ENCODE results near the gene UNC13A. TPM values are rescaled to one million over a fixed set of nuclear protein-coding genes. Genes with fewer than 3 reads are reported as not detected.

UNC13A gene
- polyA plus RNA-seq, 1 of the 3 experiments (the other 2 are of a cell fraction), result 0.38 TPM

DNA sequence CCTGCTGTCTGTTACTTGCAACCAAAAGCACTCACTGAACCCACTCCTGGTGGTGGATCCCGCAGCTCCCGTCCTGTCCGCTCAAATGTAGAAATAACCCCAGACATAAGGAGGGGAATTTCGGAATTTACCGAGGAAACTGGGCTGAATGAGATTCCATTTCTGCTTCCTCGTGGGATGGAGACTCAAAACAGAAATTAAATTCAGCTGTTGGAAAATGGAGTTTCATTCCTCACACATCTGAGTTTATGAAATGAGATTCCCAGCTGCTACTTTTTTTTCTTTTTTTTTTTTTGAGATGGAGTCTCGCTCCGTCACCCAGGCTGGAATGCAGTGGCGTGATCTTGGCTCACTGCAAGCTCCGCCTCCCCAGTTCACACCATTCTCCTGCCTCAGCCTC is 88.4 kb downstream of the UNC13A start (continued):
- TF ChIP-seq, protein P1, sequence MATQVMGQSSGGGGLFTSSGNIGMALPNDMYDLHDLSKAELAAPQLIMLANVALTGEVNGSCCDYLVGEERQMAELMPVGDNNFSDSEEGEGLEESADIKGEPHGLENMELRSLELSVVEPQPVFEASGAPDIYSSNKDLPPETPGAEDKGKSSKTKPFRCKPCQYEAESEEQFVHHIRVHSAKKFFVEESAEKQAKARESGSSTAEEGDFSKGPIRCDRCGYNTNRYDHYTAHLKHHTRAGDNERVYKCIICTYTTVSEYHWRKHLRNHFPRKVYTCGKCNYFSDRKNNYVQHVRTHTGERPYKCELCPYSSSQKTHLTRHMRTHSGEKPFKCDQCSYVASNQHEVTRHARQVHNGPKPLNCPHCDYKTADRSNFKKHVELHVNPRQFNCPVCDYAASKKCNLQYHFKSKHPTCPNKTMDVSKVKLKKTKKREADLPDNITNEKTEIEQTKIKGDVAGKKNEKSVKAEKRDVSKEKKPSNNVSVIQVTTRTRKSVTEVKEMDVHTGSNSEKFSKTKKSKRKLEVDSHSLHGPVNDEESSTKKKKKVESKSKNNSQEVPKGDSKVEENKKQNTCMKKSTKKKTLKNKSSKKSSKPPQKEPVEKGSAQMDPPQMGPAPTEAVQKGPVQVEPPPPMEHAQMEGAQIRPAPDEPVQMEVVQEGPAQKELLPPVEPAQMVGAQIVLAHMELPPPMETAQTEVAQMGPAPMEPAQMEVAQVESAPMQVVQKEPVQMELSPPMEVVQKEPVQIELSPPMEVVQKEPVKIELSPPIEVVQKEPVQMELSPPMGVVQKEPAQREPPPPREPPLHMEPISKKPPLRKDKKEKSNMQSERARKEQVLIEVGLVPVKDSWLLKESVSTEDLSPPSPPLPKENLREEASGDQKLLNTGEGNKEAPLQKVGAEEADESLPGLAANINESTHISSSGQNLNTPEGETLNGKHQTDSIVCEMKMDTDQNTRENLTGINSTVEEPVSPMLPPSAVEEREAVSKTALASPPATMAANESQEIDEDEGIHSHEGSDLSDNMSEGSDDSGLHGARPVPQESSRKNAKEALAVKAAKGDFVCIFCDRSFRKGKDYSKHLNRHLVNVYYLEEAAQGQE (IDR thresholded peaks at IDR 0.05; ENCODE audit: low read depth, low read length), result no peak
- no peak for TF ChIP-seq SMC3 (IDR thresholded peaks at IDR 0.05; ENCODE audit: low read depth, low read length)
- no peak for TF ChIP-seq GABPA (IDR thresholded peaks at IDR 0.05; ENCODE audit: low read depth)

DNA sequence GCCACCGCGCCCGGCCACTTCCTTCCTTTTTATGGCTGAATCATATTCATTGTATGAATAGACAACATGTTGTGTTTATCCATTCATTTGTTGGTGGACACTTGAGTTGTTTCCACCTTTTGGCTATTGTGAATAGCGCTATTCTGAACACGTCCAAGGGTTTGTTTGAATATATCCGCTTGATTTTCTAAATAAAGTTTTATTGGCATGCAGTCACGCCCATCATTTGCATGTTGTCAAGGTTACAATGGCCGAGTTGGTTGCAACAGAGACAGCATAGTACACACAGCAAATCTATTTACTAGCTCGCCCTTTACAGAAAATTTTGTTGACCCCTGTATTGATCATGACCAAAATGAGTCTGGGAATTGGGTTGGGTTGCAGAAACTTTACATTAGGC is 89.2 kb downstream of the UNC13A start:
- CTCF ChIA-PET, result interaction anchor here (0.6 to 1.0 kb wide), 2 partner anchors 60 to 88 kb away, joined by 3 read pairs; no protein-coding TSS in a partner anchor
- no peak overlapping the region for H3K27ac ChIP-seq (ENCODE audit: low read depth in 2 of 2, low read length in 1 of 2)
- 78% methylated on average over 9 of the region's 9 CpGs for WGBS (ENCODE audit: low lambda C conversion rate)
- no peak for TF ChIP-seq ELF1 (IDR thresholded peaks at IDR 0.05)
- TF ChIP-seq, protein P2, sequence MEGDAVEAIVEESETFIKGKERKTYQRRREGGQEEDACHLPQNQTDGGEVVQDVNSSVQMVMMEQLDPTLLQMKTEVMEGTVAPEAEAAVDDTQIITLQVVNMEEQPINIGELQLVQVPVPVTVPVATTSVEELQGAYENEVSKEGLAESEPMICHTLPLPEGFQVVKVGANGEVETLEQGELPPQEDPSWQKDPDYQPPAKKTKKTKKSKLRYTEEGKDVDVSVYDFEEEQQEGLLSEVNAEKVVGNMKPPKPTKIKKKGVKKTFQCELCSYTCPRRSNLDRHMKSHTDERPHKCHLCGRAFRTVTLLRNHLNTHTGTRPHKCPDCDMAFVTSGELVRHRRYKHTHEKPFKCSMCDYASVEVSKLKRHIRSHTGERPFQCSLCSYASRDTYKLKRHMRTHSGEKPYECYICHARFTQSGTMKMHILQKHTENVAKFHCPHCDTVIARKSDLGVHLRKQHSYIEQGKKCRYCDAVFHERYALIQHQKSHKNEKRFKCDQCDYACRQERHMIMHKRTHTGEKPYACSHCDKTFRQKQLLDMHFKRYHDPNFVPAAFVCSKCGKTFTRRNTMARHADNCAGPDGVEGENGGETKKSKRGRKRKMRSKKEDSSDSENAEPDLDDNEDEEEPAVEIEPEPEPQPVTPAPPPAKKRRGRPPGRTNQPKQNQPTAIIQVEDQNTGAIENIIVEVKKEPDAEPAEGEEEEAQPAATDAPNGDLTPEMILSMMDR (IDR thresholded peaks at IDR 0.05), result no peak
- no peak for TF ChIP-seq GABPA (IDR thresholded peaks at IDR 0.05; ENCODE audit: low read depth)
- no peak for TF ChIP-seq SMC3 (IDR thresholded peaks at IDR 0.05; ENCODE audit: low read depth, low read length)
- TF ChIP-seq RAD21 (IDR thresholded peaks at IDR 0.05; ENCODE audit: low read length), result no peak
- TF ChIP-seq SIN3A (IDR thresholded peaks at IDR 0.05; ENCODE audit: borderline replicate concordance, low read depth, low read length), result no peak
- no peak for TF ChIP-seq NFIC (IDR thresholded peaks at IDR 0.05; ENCODE audit: borderline replicate concordance)
- no peak for TF ChIP-seq RCOR1 (IDR thresholded peaks at IDR 0.05; ENCODE audit: low read length)
- TF ChIP-seq JUND (IDR thresholded peaks at IDR 0.05), result no peak
- TF ChIP-seq, protein P3, sequence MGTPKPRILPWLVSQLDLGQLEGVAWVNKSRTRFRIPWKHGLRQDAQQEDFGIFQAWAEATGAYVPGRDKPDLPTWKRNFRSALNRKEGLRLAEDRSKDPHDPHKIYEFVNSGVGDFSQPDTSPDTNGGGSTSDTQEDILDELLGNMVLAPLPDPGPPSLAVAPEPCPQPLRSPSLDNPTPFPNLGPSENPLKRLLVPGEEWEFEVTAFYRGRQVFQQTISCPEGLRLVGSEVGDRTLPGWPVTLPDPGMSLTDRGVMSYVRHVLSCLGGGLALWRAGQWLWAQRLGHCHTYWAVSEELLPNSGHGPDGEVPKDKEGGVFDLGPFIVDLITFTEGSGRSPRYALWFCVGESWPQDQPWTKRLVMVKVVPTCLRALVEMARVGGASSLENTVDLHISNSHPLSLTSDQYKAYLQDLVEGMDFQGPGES (IDR thresholded peaks at IDR 0.05; ENCODE audit: low read depth, low read length), result no peak
- TF ChIP-seq, protein P4, sequence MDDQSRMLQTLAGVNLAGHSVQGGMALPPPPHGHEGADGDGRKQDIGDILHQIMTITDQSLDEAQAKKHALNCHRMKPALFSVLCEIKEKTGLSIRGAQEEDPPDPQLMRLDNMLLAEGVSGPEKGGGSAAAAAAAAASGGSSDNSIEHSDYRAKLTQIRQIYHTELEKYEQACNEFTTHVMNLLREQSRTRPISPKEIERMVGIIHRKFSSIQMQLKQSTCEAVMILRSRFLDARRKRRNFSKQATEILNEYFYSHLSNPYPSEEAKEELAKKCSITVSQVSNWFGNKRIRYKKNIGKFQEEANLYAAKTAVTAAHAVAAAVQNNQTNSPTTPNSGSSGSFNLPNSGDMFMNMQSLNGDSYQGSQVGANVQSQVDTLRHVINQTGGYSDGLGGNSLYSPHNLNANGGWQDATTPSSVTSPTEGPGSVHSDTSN (IDR thresholded peaks at IDR 0.05), result no peak
- TF ChIP-seq, protein P5, sequence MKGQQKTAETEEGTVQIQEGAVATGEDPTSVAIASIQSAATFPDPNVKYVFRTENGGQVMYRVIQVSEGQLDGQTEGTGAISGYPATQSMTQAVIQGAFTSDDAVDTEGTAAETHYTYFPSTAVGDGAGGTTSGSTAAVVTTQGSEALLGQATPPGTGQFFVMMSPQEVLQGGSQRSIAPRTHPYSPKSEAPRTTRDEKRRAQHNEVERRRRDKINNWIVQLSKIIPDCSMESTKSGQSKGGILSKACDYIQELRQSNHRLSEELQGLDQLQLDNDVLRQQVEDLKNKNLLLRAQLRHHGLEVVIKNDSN (IDR thresholded peaks at IDR 0.05; ENCODE audit: borderline replicate concordance, low read depth), result no peak
- no peak for TF ChIP-seq TEAD4 (IDR thresholded peaks at IDR 0.05; ENCODE audit: borderline replicate concordance, insufficient read depth)
- TF ChIP-seq, protein P6, sequence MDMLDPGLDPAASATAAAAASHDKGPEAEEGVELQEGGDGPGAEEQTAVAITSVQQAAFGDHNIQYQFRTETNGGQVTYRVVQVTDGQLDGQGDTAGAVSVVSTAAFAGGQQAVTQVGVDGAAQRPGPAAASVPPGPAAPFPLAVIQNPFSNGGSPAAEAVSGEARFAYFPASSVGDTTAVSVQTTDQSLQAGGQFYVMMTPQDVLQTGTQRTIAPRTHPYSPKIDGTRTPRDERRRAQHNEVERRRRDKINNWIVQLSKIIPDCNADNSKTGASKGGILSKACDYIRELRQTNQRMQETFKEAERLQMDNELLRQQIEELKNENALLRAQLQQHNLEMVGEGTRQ (IDR thresholded peaks at IDR 0.05; ENCODE audit: borderline replicate concordance, low read depth, low read length), result no peak
- no peak for TF ChIP-seq RFX5 (IDR thresholded peaks at IDR 0.05; ENCODE audit: low read length)
- TF ChIP-seq MEF2A (IDR thresholded peaks at IDR 0.05; ENCODE audit: borderline replicate concordance, low read depth), result no peak
- no peak for TF ChIP-seq GATA2 (CRISPR knock-in tag; IDR thresholded peaks at IDR 0.05)
- TF ChIP-seq EZH2phosphoT487 (IDR thresholded peaks at IDR 0.05; ENCODE audit: borderline replicate concordance, low read depth), result no peak
- no peak overlapping the region for H3K4me2 ChIP-seq
- DNase-seq, result no peak
- H3K79me2 ChIP-seq (ENCODE audit: insufficient read depth), result no peaks in the 10 kb centered on the region
- no peaks in the 10 kb centered on the region for H3F3A ChIP-seq (replicated peaks; ENCODE audit: insufficient read depth)
- POLR2A ChIA-PET, result no interaction called here
- no peak overlapping the region for H3K4me3 ChIP-seq (ENCODE audit: low read depth in 2 of 2, low read length in 1 of 2)
- no peaks in the 10 kb centered on the region for H3K9me3 ChIP-seq
- no peaks in the 10 kb centered on the region for H3K36me3 ChIP-seq (replicated peaks in 1 of 2; ENCODE audit: control insufficient read depth in 1 of 2, insufficient read depth in 2 of 2, low read length in 1 of 2)
- no peak overlapping the region for H2AFZ ChIP-seq (ENCODE audit: low read depth)
- H4K20me1 ChIP-seq (ENCODE audit: insufficient read depth), result no peaks in the 10 kb centered on the region
- peaks cover 45% of the 10 kb centered on the region; the same call in 1 of the 2 replicates for H3K27me3 ChIP-seq (ENCODE audit: insufficient read depth)
- H3K9me2 ChIP-seq, result no peaks in the 10 kb centered on the region
- peaks cover 0 to 5% of the 10 kb centered on the region in 2 experiments; a peak in 1 of 4 replicates for H3K4me1 ChIP-seq (ENCODE audit: control insufficient read depth in 1 of 2, insufficient read depth in 2 of 2, low read depth in 1 of 2, low read length in 1 of 2)
- H3K9ac ChIP-seq, result no peak overlapping the region
